DMS79 (cell line): ENCODE data around the gene FXYD5.

Experiments
- DNase-seq: peaks from one replicate; lab custom pipeline; 2025; lab: John Stamatoyannopoulos, UW

The FXYD5 gene

GRCh38 chr19:35154525-35155406 lies at the start of gene FXYD5:
FXYD5 (plus strand) TSS chr19:35154735; CDS start chr19:35155551, 816 bp downstream.
- DNase-seq: no peak

GRCh38 chr19:35105047-35105410 lies 49.5 kb upstream of the FXYD5 start:
- no peak for DNase-seq

- DNase-seq: no peak
Measured at GRCh38 chr19:35105411-35106290, 48.9 kb upstream of the FXYD5 start.

- no peak for DNase-seq
Measured at GRCh38 chr19:35106291-35106583, 48.3 kb upstream of the FXYD5 start.

GRCh38 chr19:35106898-35107541 lies 47.5 kb upstream of the FXYD5 start:
- DNase-seq: no peak

- no peak for DNase-seq
Measured at GRCh38 chr19:35107545-35107944, 47.0 kb upstream of the FXYD5 start.

- DNase-seq: no peak
Measured at GRCh38 chr19:35108730-35109129, 45.8 kb upstream of the FXYD5 start.

GRCh38 chr19:35109395-35110112 lies 45.0 kb upstream of the FXYD5 start:
- no peak for DNase-seq

- no peak for DNase-seq
Measured at GRCh38 chr19:35110974-35111373, 43.6 kb upstream of the FXYD5 start.

GRCh38 chr19:35112995-35113688 lies 41.4 kb upstream of the FXYD5 start:
- DNase-seq: no peak

- DNase-seq: peak; percentile 5
Measured at GRCh38 chr19:35114353-35115176, 40.0 kb upstream of the FXYD5 start.

GRCh38 chr19:35115177-35115951 lies 39.2 kb upstream of the FXYD5 start, which contains the start of gene FXYD3:
FXYD3 (plus strand) TSS chr19:35115823; CDS start chr19:35119377, 3,554 bp downstream.
- no peak for DNase-seq

GRCh38 chr19:35116072-35116801 lies 38.3 kb upstream of the FXYD5 start:
- DNase-seq: no peak

GRCh38 chr19:35117116-35117515 lies 37.4 kb upstream of the FXYD5 start:
- no peak for DNase-seq

GRCh38 chr19:35117799-35118198 lies 36.7 kb upstream of the FXYD5 start:
- no peak for DNase-seq

GRCh38 chr19:35118268-35119020 lies 36.1 kb upstream of the FXYD5 start:
- DNase-seq: no peak

GRCh38 chr19:35119091-35119490 lies 35.4 kb upstream of the FXYD5 start:
- no peak for DNase-seq

GRCh38 chr19:35119578-35120155 lies 34.9 kb upstream of the FXYD5 start:
- DNase-seq: no peak
